Medulla oblongata (tissue), 1 donor: ENCODE results near the gene TMPRSS13.
"Not testable (repeated sequence)": the region's sequence is repeated elsewhere in the genome, so short reads cannot be mapped to it uniquely, and the experiment has no call there.

Source experiments
- DNase-seq: peaks from one replicate; pipeline ENCODE4 v3.0.0-alpha.2; 2015; ENCODE audit errors: extremely low spot score

Gene TMPRSS13

GRCh38 chr11:117931331-117931950, 2.2 kb upstream of the TMPRSS13 start:
- DNase-seq = no peak

GRCh38 chr11:117930668-117931330, 1.6 kb upstream of the TMPRSS13 start:
- no peak for DNase-seq

- no peak for DNase-seq
These were observed 841 bp upstream of the TMPRSS13 start for GRCh38 chr11:117929916-117930570.

GRCh38 chr11:117928446-117929141, 608 bp downstream of the TMPRSS13 start:
- DNase-seq = no peak

DNA sequence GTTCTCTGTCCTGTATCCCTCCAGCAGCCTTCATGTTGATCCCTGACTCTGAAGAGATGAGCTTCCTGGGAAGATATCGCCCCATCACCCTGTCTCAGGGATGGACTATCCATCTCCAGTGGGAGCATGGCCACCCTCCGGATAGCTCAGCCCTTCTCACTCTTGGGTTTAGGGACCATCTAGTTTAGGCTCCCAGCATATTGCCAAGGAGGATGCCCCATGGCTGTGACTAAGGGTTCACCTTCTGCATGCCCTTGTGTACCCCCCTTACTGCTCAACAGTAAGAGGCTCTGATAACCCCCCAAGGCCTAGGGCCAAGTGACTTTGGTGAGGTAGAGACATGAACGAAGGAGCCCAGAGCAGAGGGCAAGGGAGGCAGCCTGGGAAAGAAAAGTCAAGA, 1.3 kb downstream of the TMPRSS13 start:
- DNase-seq = no peak

GRCh38 chr11:117926166-117926565, 3.0 kb downstream of the TMPRSS13 start:
- DNase-seq = not testable (repeated sequence)

- no peak for DNase-seq
These were observed 3.8 kb downstream of the TMPRSS13 start for GRCh38 chr11:117925198-117925925.

DNA sequence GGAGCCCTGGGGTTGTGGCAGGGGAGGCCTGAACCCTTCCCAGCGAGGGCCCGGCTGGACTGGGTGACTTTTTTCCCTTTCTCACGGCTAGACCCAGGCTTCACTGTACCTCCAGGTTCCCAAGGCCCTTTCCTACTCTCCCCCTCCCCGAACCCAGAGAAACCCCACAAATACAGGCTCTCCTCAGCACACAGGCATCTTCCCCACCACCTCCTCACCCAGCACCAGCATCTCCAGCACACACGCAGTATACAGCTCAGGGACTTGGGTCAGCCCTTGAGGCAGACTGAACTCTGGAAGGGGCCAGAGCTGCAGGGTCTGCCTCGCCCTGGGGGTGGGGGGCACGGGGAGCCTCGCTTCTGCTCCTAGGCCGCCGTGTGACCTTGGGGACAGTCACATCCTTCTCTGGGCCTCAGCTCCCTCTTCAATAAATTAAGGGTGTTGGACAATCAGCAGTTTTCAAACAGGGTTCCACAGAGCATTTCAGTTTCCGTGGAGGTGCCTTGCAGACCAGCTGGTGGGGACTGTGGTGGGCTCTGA, 4.5 kb downstream of the TMPRSS13 start:
- DNase-seq = no peak

GRCh38 chr11:117923773-117924172, 5.4 kb downstream of the TMPRSS13 start:
- DNase-seq = no peak

DNA sequence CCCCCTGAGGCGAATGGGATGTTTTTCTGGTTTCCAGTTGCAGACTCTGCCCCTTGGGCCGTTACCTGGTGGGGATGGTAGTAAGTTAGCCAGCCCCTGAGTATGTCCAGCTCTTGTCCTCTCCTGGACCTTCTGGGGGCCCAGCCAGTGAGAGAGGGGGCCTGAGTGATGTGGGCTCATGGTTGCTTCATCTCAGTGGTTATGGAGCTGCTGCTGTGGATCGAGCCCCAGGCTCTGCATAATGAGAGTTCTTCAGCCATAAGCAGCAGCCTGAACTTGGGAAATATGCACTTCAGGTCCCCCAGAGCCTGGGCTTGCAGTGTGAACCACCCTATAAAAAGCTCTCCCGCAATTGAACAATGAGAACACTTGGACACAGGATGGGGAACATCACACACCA, 5.9 kb downstream of the TMPRSS13 start:
- DNase-seq = no peak

- no peak for DNase-seq
These were observed 7.3 kb downstream of the TMPRSS13 start for GRCh38 chr11:117921893-117922292.

DNA sequence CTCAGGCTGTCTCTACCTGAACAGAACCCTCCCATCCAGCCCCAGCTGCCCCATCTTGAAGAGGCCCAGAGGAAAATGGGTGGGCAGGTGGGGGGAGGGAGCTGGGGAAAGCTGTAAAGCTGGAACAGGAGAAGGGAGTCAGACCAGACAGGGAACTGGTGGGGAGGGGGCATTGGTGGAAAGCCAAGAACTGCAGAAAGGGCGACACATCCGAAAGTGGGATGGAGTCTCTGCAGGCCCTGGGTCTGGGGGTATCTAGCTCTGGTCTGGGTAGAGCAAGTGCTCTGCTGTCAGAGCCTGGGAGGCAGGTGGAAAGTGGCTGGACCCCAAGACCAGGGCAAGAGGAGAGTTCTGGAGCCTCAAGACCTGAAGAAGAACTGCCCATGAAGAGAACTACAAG, 7.7 kb downstream of the TMPRSS13 start:
- DNase-seq = no peak

DNA sequence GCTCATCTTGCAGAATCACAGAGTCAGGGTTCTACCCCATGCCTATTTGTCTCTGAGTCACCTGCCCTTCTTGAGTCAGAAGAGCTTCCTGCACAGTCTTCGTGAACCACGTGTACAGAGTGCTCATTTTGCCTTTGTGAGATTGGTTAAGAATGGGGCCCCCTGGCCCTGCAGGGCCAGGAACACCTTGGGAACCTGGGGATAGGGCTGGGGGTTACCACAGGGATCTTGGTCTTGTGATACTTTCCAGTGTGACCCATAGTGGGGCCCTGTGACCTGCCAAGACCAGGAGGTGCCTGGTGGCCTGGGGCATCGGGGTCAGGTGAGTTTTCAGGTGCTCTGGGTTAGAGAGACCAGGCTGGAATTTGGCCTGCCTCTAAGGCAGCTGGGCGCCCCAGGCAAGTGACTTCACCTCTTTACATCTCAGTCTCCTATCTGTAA, 9.4 kb downstream of the TMPRSS13 start:
- DNase-seq = no peak

- DNase-seq = no peak
These were observed 9.9 kb downstream of the TMPRSS13 start for GRCh38 chr11:117919341-117919740.

DNA sequence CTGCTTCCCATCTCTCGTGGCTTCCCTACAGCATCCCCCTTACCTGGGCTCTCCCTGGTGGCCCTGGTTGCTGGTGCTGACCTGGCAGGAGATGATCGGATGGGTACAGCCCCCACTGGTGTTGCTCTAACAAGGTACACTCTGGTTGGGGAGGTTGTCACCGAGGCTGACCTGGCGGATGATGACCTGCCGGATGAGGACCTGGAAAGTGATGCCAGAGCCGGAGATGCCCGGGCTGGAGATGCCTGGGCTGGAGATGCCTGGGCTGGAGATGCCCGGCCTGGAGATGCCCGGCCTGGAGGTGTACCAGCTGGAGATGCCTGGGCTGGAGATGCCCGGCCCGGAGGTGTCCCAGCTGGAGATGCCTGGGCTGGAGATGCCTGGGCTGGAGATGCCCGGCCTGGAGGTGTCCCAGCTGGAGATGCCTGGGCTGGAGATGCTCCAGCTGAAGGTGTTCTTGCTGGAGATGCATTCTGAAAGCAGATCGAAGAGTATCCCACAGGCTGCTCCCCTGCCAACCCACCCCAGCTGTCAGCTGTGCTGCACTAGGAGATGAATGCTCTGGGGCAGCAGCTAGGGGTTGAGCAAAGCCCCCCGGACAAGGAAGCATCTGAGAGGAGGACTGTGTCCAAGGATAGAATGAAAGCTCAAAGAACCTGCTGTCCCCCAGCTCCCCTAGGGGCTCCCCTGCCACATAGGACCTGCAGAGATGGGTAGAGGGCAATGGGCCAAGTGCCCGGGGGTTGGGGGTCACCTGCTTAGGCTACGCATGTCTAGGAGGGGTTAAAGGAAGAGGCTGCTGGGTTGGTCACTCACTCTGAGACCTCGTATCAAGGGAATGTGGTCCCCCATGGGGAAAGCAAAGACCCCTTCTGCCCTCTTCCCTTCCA, 10.6 kb downstream of the TMPRSS13 start:
- no peak for DNase-seq

- no peak for DNase-seq
These were observed 11.5 kb downstream of the TMPRSS13 start for GRCh38 chr11:117917591-117918151.

DNA sequence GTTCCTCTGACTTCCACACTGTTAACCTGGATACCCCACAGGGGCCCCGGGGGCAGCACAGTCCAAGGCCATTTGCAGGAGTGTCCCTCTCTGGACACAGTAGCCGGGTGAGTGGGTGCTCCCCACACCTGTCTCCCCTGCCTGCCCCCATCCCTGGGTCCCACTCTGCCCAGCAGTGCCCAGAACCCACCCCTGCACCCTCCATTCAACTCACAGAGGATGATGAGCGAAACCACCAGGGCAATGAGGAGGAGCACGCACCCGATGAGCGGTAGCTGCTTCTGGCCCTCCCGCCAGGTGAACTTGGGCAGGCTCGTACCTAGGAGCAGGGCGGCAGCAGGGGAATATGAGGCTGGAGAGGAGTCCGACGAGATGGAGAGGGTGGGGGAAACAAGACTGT, 12.2 kb downstream of the TMPRSS13 start:
- no peak for DNase-seq

DNA sequence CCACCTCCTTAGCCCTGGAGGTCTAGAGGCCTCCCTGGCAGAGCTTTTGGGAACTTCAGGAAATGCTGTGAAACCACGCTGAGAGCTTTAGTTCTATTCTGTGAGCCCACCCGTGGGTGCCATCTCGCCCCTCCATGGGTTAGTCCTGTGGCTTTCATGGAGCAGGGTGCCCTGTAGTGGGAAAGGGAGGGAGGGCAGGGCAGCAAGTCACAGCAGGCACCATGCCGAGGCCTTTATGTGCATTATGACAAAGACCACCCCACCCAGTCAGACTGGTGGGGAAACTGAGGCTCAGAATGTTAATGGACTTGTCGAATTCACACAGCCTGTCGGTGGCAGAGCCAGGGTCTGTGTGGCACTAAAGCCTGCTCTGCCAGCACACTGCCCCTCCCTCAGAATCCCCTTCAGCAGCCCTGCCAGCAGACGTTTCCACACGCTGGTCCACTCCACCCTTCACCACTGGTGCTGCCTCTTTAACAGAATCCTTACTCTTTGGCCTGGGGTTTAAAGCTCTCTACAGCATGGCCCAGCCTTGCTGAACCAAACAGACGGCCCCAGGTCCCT, 13.4 kb downstream of the TMPRSS13 start:
- DNase-seq = no peak

GRCh38 chr11:117914991-117915618, 14.1 kb downstream of the TMPRSS13 start:
- no peak for DNase-seq
